Measurements from ENCODE around the gene MCIDAS. TPM values are rescaled to one million over a fixed set of nuclear protein-coding genes. Genes with fewer than 3 reads are reported as not detected.

MCIDAS gene
- total and polyA plus RNA-seq, 4 donors = not detected

- Histone ChIP-seq H3K4me1 (ENCODE audit: control insufficient read depth in 4 of 4, insufficient read depth in 4 of 4, low read length in 3 of 4) (peaks cover 0 to 8% (median 1%) of the 10 kb centered on the region in 4 donors), H3K36me3 (ENCODE audit: control insufficient read depth in 4 of 4, insufficient read depth in 3 of 4, low read depth in 1 of 4, low read length in 3 of 4) (no peaks in the 10 kb centered on the region), H3K27me3 (ENCODE audit: control insufficient read depth in 4 of 4, insufficient read depth in 4 of 4, low read length in 3 of 4) (peaks cover 0 to 24% (median 7%) of the 10 kb centered on the region in 4 donors), H3K9ac (ENCODE audit: low read depth in 1 of 2, low read length in 2 of 2) (no peak overlapping the region), H3K4me3 (ENCODE audit: low read depth in 1 of 3, low read length in 3 of 3) (no peak overlapping the region), H3K27ac (ENCODE audit: low read depth in 1 of 2, low read length in 2 of 2) (no peak overlapping the region), H3K9me3 (ENCODE audit: control insufficient read depth in 4 of 4, low read length in 3 of 4) (peaks cover 0 to 10% (median 0%) of the 10 kb centered on the region in 4 donors)
- 88% methylated on average over 3 of the region's 3 CpGs for WGBS
- DNase-seq (ENCODE audit: low spot score) = no peak
- no peak for TF ChIP-seq GABPA (IDR thresholded peaks at IDR 0.05 in 1 of 2, conservative IDR thresholded peaks at IDR 0.05 in 1 of 2)
- no peak for TF ChIP-seq FOXA2 (IDR thresholded peaks at IDR 0.05)
- no peak for TF ChIP-seq JUND (IDR thresholded peaks at IDR 0.05)
- no peak for TF ChIP-seq SP1 (IDR thresholded peaks at IDR 0.05)
- TF ChIP-seq RAD21 (IDR thresholded peaks at IDR 0.05) = no peak
- TF ChIP-seq YY1 (IDR thresholded peaks at IDR 0.05) = no peak
- TF ChIP-seq, protein P1, sequence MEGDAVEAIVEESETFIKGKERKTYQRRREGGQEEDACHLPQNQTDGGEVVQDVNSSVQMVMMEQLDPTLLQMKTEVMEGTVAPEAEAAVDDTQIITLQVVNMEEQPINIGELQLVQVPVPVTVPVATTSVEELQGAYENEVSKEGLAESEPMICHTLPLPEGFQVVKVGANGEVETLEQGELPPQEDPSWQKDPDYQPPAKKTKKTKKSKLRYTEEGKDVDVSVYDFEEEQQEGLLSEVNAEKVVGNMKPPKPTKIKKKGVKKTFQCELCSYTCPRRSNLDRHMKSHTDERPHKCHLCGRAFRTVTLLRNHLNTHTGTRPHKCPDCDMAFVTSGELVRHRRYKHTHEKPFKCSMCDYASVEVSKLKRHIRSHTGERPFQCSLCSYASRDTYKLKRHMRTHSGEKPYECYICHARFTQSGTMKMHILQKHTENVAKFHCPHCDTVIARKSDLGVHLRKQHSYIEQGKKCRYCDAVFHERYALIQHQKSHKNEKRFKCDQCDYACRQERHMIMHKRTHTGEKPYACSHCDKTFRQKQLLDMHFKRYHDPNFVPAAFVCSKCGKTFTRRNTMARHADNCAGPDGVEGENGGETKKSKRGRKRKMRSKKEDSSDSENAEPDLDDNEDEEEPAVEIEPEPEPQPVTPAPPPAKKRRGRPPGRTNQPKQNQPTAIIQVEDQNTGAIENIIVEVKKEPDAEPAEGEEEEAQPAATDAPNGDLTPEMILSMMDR (IDR thresholded peaks at IDR 0.05; ENCODE audit: low read depth, low read length, missing input control) = no peak
Observed at GRCh38 chr5:55219770-55220169, 7.3 kb downstream of the MCIDAS start.

- Histone ChIP-seq H3K27ac (ENCODE audit: low read depth in 1 of 2, low read length in 2 of 2) (no peak overlapping the region), H3K9me3 (ENCODE audit: control insufficient read depth in 4 of 4, low read length in 3 of 4) (peaks cover 0 to 10% (median 0%) of the 10 kb centered on the region in 4 donors), H3K36me3 (ENCODE audit: control insufficient read depth in 4 of 4, insufficient read depth in 3 of 4, low read depth in 1 of 4, low read length in 3 of 4) (no peaks in the 10 kb centered on the region), H3K9ac (ENCODE audit: low read depth in 1 of 2, low read length in 2 of 2) (no peak overlapping the region), H3K4me1 (ENCODE audit: control insufficient read depth in 4 of 4, insufficient read depth in 4 of 4, low read length in 3 of 4) (peaks cover 0 to 8% (median 1%) of the 10 kb centered on the region in 4 donors), H3K4me3 (ENCODE audit: low read depth in 1 of 3, low read length in 3 of 3) (no peak overlapping the region), H3K27me3 (ENCODE audit: control insufficient read depth in 4 of 4, insufficient read depth in 4 of 4, low read length in 3 of 4) (peaks cover 0 to 24% (median 7%) of the 10 kb centered on the region in 4 donors)
- TF ChIP-seq RXRA (IDR thresholded peaks at IDR 0.05) (no peak), SP1 (IDR thresholded peaks at IDR 0.05) (no peak), GABPA (IDR thresholded peaks at IDR 0.05 in 1 of 2, conservative IDR thresholded peaks at IDR 0.05 in 1 of 2) (no peak), NR2F2 (IDR thresholded peaks at IDR 0.05) (no peak), FOXA2 (IDR thresholded peaks at IDR 0.05) (no peak)
- TF ChIP-seq, protein P1 (IDR thresholded peaks at IDR 0.05; ENCODE audit: low read depth, low read length, missing input control) = no peak
- TF ChIP-seq, protein P2, sequence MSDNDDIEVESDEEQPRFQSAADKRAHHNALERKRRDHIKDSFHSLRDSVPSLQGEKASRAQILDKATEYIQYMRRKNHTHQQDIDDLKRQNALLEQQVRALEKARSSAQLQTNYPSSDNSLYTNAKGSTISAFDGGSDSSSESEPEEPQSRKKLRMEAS (IDR thresholded peaks at IDR 0.05) = no peak
- WGBS = 40% methylated on average over 4 of the region's 4 CpGs
- no peak for DNase-seq (ENCODE audit: low spot score)
Observed at GRCh38 chr5:55218967-55219366, 8.1 kb downstream of the MCIDAS start.

GRCh38 chr5:55211184-55211874 is 15.8 kb downstream of the MCIDAS start:
- WGBS = 78% methylated on average over 2 of the region's 2 CpGs
- no peak overlapping the region for H3K4me3 ChIP-seq (ENCODE audit: low read depth in 1 of 3, low read length in 3 of 3)
- no peak overlapping the region for H3K27ac ChIP-seq (ENCODE audit: low read depth in 1 of 2, low read length in 2 of 2)
- DNase-seq (ENCODE audit: low spot score) = no peak
- H3K36me3 ChIP-seq (ENCODE audit: control insufficient read depth in 4 of 4, insufficient read depth in 3 of 4, low read depth in 1 of 4, low read length in 3 of 4) = no peaks in the 10 kb centered on the region
- H3K27me3 ChIP-seq (ENCODE audit: control insufficient read depth in 4 of 4, insufficient read depth in 4 of 4, low read length in 3 of 4) = peaks cover 0 to 3% (median 0%) of the 10 kb centered on the region in 4 donors
- no peaks in the 10 kb centered on the region for H3K9me3 ChIP-seq (ENCODE audit: control insufficient read depth in 4 of 4, low read length in 3 of 4)
- H3K4me1 ChIP-seq (ENCODE audit: control insufficient read depth in 4 of 4, insufficient read depth in 4 of 4, low read length in 3 of 4) = no peaks in the 10 kb centered on the region
- no peak overlapping the region for H3K9ac ChIP-seq (ENCODE audit: low read depth in 1 of 2, low read length in 2 of 2)
- TF ChIP-seq TAF1 (conservative IDR thresholded peaks at IDR 0.05) (no peak), SP1 (IDR thresholded peaks at IDR 0.05) (no peak), FOXA2 (IDR thresholded peaks at IDR 0.05) (no peak), RAD21 (IDR thresholded peaks at IDR 0.05) (no peak), GABPA (IDR thresholded peaks at IDR 0.05 in 1 of 2, conservative IDR thresholded peaks at IDR 0.05 in 1 of 2) (no peak)
- TF ChIP-seq, protein P3, sequence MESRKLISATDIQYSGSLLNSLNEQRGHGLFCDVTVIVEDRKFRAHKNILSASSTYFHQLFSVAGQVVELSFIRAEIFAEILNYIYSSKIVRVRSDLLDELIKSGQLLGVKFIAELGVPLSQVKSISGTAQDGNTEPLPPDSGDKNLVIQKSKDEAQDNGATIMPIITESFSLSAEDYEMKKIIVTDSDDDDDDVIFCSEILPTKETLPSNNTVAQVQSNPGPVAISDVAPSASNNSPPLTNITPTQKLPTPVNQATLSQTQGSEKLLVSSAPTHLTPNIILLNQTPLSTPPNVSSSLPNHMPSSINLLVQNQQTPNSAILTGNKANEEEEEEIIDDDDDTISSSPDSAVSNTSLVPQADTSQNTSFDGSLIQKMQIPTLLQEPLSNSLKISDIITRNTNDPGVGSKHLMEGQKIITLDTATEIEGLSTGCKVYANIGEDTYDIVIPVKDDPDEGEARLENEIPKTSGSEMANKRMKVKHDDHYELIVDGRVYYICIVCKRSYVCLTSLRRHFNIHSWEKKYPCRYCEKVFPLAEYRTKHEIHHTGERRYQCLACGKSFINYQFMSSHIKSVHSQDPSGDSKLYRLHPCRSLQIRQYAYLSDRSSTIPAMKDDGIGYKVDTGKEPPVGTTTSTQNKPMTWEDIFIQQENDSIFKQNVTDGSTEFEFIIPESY (IDR thresholded peaks at IDR 0.05) = no peak
- TF ChIP-seq, protein P4, sequence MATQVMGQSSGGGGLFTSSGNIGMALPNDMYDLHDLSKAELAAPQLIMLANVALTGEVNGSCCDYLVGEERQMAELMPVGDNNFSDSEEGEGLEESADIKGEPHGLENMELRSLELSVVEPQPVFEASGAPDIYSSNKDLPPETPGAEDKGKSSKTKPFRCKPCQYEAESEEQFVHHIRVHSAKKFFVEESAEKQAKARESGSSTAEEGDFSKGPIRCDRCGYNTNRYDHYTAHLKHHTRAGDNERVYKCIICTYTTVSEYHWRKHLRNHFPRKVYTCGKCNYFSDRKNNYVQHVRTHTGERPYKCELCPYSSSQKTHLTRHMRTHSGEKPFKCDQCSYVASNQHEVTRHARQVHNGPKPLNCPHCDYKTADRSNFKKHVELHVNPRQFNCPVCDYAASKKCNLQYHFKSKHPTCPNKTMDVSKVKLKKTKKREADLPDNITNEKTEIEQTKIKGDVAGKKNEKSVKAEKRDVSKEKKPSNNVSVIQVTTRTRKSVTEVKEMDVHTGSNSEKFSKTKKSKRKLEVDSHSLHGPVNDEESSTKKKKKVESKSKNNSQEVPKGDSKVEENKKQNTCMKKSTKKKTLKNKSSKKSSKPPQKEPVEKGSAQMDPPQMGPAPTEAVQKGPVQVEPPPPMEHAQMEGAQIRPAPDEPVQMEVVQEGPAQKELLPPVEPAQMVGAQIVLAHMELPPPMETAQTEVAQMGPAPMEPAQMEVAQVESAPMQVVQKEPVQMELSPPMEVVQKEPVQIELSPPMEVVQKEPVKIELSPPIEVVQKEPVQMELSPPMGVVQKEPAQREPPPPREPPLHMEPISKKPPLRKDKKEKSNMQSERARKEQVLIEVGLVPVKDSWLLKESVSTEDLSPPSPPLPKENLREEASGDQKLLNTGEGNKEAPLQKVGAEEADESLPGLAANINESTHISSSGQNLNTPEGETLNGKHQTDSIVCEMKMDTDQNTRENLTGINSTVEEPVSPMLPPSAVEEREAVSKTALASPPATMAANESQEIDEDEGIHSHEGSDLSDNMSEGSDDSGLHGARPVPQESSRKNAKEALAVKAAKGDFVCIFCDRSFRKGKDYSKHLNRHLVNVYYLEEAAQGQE (IDR thresholded peaks at IDR 0.05) = no peak

Data from liver (tissue), 9 donors.